ENCODE results near the gene CKB.

The CKB gene

GRCh38 chr14:103534576-103535061 is 12.0 kb upstream of the CKB start:
- Histone ChIP-seq H3K4me2 (ENCODE audit: low read depth, low read length) (no peak overlapping the region), H3K4me1 (ENCODE audit: low read length) (no peaks in the 10 kb centered on the region), H3K27ac (ENCODE audit: low read length) (no peak overlapping the region), H3K9ac (ENCODE audit: low read length) (no peak overlapping the region), H3K9me3 (replicated peaks; ENCODE audit: insufficient read depth, low read length) (no peaks in the 10 kb centered on the region), H4K20me1 (ENCODE audit: insufficient read depth, low read length) (no peaks in the 10 kb centered on the region), H3K9me2 (replicated peaks; ENCODE audit: insufficient read depth, low read length) (no peaks in the 10 kb centered on the region), H2AFZ (ENCODE audit: low read length) (no peak overlapping the region), H3K36me3 (replicated peaks; ENCODE audit: insufficient read depth, low read length) (no peaks in the 10 kb centered on the region), H3K79me2 (ENCODE audit: low read length) (peaks cover 19% of the 10 kb centered on the region), H3K27me3 (replicated peaks; ENCODE audit: insufficient read depth, low read length) (no peaks in the 10 kb centered on the region), H3F3A (ENCODE audit: insufficient read depth, low read length) (no peaks in the 10 kb centered on the region), H3K4me3 (ENCODE audit: low read length) (no peak overlapping the region)
- no peak for DNase-seq
- TF ChIP-seq EZH2phosphoT487 (IDR thresholded peaks at IDR 0.05; ENCODE audit: low read length) (no peak), CTCF (IDR thresholded peaks at IDR 0.05; ENCODE audit: low read length) (no peak), EZH2 (optimal IDR thresholded peaks at IDR 0.05; ENCODE audit: low read depth, low read length) (no peak)

GRCh38 chr14:103533999-103534575 is 11.5 kb upstream of the CKB start:
- Histone ChIP-seq H2AFZ (ENCODE audit: low read length) (no peak overlapping the region), H3K9ac (ENCODE audit: low read length) (no peak overlapping the region), H3K79me2 (ENCODE audit: low read length) (peaks cover 24% of the 10 kb centered on the region), H3K4me2 (ENCODE audit: low read depth, low read length) (no peak overlapping the region), H3K9me2 (replicated peaks; ENCODE audit: insufficient read depth, low read length) (no peaks in the 10 kb centered on the region), H3K4me1 (ENCODE audit: low read length) (no peaks in the 10 kb centered on the region), H3F3A (ENCODE audit: insufficient read depth, low read length) (no peaks in the 10 kb centered on the region), H3K27me3 (replicated peaks; ENCODE audit: insufficient read depth, low read length) (no peaks in the 10 kb centered on the region), H3K36me3 (replicated peaks; ENCODE audit: insufficient read depth, low read length) (no peaks in the 10 kb centered on the region), H3K4me3 (ENCODE audit: low read length) (no peak overlapping the region), H3K9me3 (replicated peaks; ENCODE audit: insufficient read depth, low read length) (no peaks in the 10 kb centered on the region), H4K20me1 (ENCODE audit: insufficient read depth, low read length) (no peaks in the 10 kb centered on the region), H3K27ac (ENCODE audit: low read length) (no peak overlapping the region)
- no peak for TF ChIP-seq EZH2phosphoT487 (IDR thresholded peaks at IDR 0.05; ENCODE audit: low read length)
- no peak for TF ChIP-seq EZH2 (optimal IDR thresholded peaks at IDR 0.05; ENCODE audit: low read depth, low read length)
- no peak for DNase-seq

GRCh38 chr14:103533137-103533998 is 10.7 kb upstream of the CKB start:
- TF ChIP-seq CTCF (IDR thresholded peaks at IDR 0.05; ENCODE audit: low read length) = no peak
- no peak for TF ChIP-seq EZH2 (optimal IDR thresholded peaks at IDR 0.05; ENCODE audit: low read depth, low read length)
- TF ChIP-seq EZH2phosphoT487 (IDR thresholded peaks at IDR 0.05; ENCODE audit: low read length) = no peak
- Histone ChIP-seq H3K79me2 (ENCODE audit: low read length) (peaks cover 28% of the 10 kb centered on the region), H3K4me2 (ENCODE audit: low read depth, low read length) (no peak overlapping the region)

More at GRCh38 chr14:103533137-103533998, 10.7 kb upstream of the CKB start:
- Histone ChIP-seq H4K20me1 (ENCODE audit: insufficient read depth, low read length) (no peaks in the 10 kb centered on the region), H3K4me3 (ENCODE audit: low read length) (no peak overlapping the region), H3K27ac (ENCODE audit: low read length) (no peak overlapping the region), H3K9me3 (replicated peaks; ENCODE audit: insufficient read depth, low read length) (no peaks in the 10 kb centered on the region), H3K27me3 (replicated peaks; ENCODE audit: insufficient read depth, low read length) (no peaks in the 10 kb centered on the region), H3K4me1 (ENCODE audit: low read length) (no peaks in the 10 kb centered on the region), H2AFZ (ENCODE audit: low read length) (no peak overlapping the region), H3K36me3 (replicated peaks; ENCODE audit: insufficient read depth, low read length) (no peaks in the 10 kb centered on the region), H3K9ac (ENCODE audit: low read length) (no peak overlapping the region), H3K9me2 (replicated peaks; ENCODE audit: insufficient read depth, low read length) (no peaks in the 10 kb centered on the region), H3F3A (ENCODE audit: insufficient read depth, low read length) (no peaks in the 10 kb centered on the region)
- DNase-seq = no peak

Measured in MM.1S (cell line).